OCI-LY7 (cell line): ENCODE results near the gene ARHGEF1.

Experiments used
- CTCF ChIP-seq: fragments of 200-600 bp; sonication (generic); conservative IDR thresholded peaks from 2 replicates; pipeline ENCODE4 v1.5.1; 2014; ENCODE audit warnings: mild to moderate bottlenecking, antibody characterized with exemption, low read length, moderate library complexity, mixed read lengths
- EZH2phosphoT487 ChIP-seq: fragments of 200-600 bp; sonication (generic); IDR thresholded peaks from 2 replicates; pipeline ENCODE4 v1.6.1; 2018; ENCODE audit warnings: low read depth, borderline replicate concordance, mild to moderate bottlenecking, mixed run types, antibody characterized with exemption, low read length, moderate library complexity, mixed read lengths

GRCh38 chr19:41898235-41898634 lies 15.3 kb downstream of the ARHGEF1 start:
- no peak for TF ChIP-seq CTCF
- TF ChIP-seq EZH2phosphoT487, result no peak
